Measurements from ENCODE around the gene TCEANC2. TPM values are rescaled to one million over a fixed set of nuclear protein-coding genes. Genes with fewer than 3 reads are reported as not detected.

The TCEANC2 gene
- total RNA-seq, 4 donors from 2014 or later = 1.4 to 7.1 (median 5.7) TPM

DNA sequence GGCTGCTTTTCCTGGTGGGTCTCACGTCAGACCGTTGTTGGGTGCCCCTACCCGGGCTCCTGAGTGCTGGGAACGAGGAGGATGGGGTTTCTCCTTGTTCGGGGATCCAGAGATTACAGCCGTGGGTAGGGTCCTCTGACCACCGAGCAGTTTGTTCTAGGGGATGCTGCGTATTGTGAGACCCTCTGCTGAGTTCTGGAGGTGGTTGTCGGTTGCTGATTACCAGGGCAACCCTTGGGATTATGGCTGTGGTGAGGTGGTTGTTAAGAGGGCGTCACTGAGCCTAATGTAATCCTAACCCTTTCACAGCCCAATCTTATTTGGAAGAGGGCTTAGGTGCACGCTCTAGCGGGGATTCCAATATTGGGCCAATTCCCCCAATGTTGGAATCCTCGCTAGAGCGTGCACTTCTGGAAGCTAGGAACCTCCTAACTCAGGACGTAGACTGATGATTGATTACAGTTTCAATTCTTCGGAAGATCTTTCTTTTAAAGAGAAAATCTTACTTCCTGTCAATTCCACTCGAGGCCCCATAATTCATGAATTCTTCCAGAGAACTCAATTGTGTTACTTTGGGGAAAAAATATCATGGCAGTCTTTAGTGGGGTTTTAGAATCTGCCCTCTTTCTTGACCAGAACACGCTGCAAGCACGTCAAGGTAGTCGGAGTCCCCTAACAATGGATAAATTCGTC, 483 bp downstream of the TCEANC2 start:
- Histone ChIP-seq H3K9me3 (no peaks in the 10 kb centered on the region), H3K36me3 (no peaks in the 10 kb centered on the region), H3K4me3 (peak overlapping the region; percentile 60 to 92 (median 74)), H3K4me1 (peaks cover 19 to 44% (median 34%) of the 10 kb centered on the region in 4 donors), H3K27ac (peak overlapping the region; percentile 95 to 99 (median 98)), H3K27me3 (no peaks in the 10 kb centered on the region)
- intact Hi-C loops (cut with DNase I; ENCODE audit: low total_unique reads) (no loop called here), in situ Hi-C loops (cut with MboI; ENCODE audit: low pct_ligation_motif_present in 1 of 4, low pct_unique_long_range_greater_than_20kb in 1 of 4, low sequenced_read_pairs in 3 of 4) (loop anchor here in 1 of 4 donors (25.0 kb wide), 1 partner anchor 758 kb away; the partner anchor contains the start of gene TTC22)
- TF ChIP-seq POLR2A (IDR thresholded peaks at IDR 0.05) = no peak
- no peak for TF ChIP-seq EP300 (IDR thresholded peaks at IDR 0.05; ENCODE audit: low read depth)
- TF ChIP-seq, protein P1, sequence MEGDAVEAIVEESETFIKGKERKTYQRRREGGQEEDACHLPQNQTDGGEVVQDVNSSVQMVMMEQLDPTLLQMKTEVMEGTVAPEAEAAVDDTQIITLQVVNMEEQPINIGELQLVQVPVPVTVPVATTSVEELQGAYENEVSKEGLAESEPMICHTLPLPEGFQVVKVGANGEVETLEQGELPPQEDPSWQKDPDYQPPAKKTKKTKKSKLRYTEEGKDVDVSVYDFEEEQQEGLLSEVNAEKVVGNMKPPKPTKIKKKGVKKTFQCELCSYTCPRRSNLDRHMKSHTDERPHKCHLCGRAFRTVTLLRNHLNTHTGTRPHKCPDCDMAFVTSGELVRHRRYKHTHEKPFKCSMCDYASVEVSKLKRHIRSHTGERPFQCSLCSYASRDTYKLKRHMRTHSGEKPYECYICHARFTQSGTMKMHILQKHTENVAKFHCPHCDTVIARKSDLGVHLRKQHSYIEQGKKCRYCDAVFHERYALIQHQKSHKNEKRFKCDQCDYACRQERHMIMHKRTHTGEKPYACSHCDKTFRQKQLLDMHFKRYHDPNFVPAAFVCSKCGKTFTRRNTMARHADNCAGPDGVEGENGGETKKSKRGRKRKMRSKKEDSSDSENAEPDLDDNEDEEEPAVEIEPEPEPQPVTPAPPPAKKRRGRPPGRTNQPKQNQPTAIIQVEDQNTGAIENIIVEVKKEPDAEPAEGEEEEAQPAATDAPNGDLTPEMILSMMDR (IDR thresholded peaks at IDR 0.05) = no peak
- TF ChIP-seq POLR2AphosphoS5 (IDR thresholded peaks at IDR 0.05) = no peak
- no peak for DNase-seq
- WGBS, 2 donors (ENCODE audit: low coverage in 1 of 2) = 6% methylated on average over 18 of the region's 21 CpGs; no CpG with 5 or more reads in 1 of the 2 donors

DNA sequence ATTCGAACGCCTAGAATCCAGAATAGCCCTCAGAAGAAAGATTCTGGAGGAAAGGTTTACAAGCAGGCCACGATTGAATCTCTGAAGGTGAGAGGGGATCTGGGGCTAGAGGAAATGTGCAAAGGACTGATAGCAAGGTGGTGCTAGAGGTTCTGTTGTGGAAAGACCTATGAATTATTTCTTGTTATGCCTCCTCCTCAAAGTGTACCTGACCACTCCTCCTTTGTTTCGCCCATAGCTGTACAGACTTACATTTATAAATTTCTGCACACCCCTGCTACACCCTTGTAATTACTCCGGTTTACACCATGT, 986 bp downstream of the TCEANC2 start:
- DNase-seq = no peak
- Histone ChIP-seq H3K4me1 (peaks cover 19 to 39% (median 29%) of the 10 kb centered on the region in 4 donors), H3K36me3 (no peaks in the 10 kb centered on the region), H3K27ac (peak overlapping the region in 3 of 4 donors; percentile 95 to 99 (median 97)), H3K27me3 (no peaks in the 10 kb centered on the region), H3K4me3 (peak overlapping the region in 3 of 4 donors; percentile 68 to 92 (median 81)), H3K9me3 (no peaks in the 10 kb centered on the region)
- intact Hi-C loops (cut with DNase I; ENCODE audit: low total_unique reads) = no loop called here
- TF ChIP-seq POLR2AphosphoS5 (IDR thresholded peaks at IDR 0.05) = no peak
- TF ChIP-seq EP300 (IDR thresholded peaks at IDR 0.05; ENCODE audit: low read depth) = no peak
- no peak for TF ChIP-seq POLR2A (IDR thresholded peaks at IDR 0.05)
- TF ChIP-seq, protein P1 (IDR thresholded peaks at IDR 0.05) = no peak
- in situ Hi-C loops (cut with MboI; ENCODE audit: low pct_ligation_motif_present in 1 of 4, low pct_unique_long_range_greater_than_20kb in 1 of 4, low sequenced_read_pairs in 3 of 4) = loop anchor here in 1 of 4 donors (25.0 kb wide), 1 partner anchor 758 kb away; the partner anchor contains the start of gene TTC22
- WGBS, 2 donors (ENCODE audit: low coverage in 1 of 2) = 10 to 25% methylated on average over 3 to 5 of the region's 5 CpGs

DNA sequence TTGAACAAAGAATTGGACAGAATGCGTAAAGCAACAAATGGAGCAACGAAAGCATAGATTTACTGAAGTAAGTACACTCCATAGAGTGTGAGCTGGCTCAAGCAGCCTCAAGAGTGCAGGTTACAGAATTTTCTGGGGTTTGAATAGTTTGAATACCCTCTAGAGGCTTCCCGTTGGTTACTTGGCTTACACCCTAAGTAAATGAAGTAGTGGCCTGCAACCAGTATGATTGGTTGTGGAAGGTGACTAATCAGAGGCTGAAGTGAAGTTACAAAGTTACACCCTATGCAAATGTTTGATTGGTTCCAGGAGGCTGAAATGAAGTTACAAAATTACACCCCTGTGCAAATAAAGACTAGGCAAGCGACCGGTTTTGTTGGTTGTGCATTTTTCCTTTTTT, 10.9 kb downstream of the TCEANC2 start:
- 80 to 95% methylated on average over 3 to 5 of the region's 5 CpGs for WGBS, 2 donors (ENCODE audit: low coverage in 1 of 2)
- in situ Hi-C loops (cut with MboI; ENCODE audit: low pct_ligation_motif_present in 1 of 4, low pct_unique_long_range_greater_than_20kb in 1 of 4, low sequenced_read_pairs in 3 of 4) = loop anchor here in 1 of 4 donors (25.0 kb wide), 1 partner anchor 748 kb away; the partner anchor contains the start of gene TTC22

DNA sequence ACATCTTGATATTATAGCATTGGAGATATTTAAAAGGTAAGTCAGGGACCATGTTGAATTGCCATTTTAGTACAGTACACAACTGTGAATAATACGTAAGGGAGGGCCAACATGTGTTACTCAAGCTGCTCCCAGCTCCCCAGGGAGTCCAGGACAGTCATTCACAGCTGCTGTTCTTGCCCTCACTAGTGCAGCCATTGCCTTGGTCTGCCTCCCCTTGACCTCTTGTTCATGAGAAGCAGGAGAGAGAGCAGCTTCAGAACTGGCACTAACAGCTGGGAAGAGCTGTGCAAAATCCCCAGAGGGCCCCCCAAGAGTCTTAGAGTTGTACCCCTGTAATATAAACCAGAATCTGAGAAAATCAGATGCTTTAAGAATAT, 16.4 kb downstream of the TCEANC2 start:
- intact Hi-C loops (cut with DNase I; ENCODE audit: low total_unique reads) = no loop called here
- WGBS, 2 donors (ENCODE audit: low coverage in 1 of 2) = 42% methylated on average over 1 of the region's 1 CpG; no CpG with 5 or more reads in 1 of the 2 donors
- Histone ChIP-seq H3K27ac (no peak overlapping the region), H3K36me3 (no peaks in the 10 kb centered on the region), H3K27me3 (no peaks in the 10 kb centered on the region), H3K4me1 (peaks cover 0 to 9% (median 0%) of the 10 kb centered on the region in 4 donors), H3K4me3 (no peak overlapping the region), H3K9me3 (no peaks in the 10 kb centered on the region)
- no peak for TF ChIP-seq POLR2AphosphoS5 (IDR thresholded peaks at IDR 0.05)
- no peak for TF ChIP-seq EP300 (IDR thresholded peaks at IDR 0.05; ENCODE audit: low read depth)
- TF ChIP-seq, protein P1 (IDR thresholded peaks at IDR 0.05) = no peak
- no peak for TF ChIP-seq POLR2A (IDR thresholded peaks at IDR 0.05)
- DNase-seq = no peak
- in situ Hi-C loops (cut with MboI; ENCODE audit: low pct_ligation_motif_present in 1 of 4, low pct_unique_long_range_greater_than_20kb in 1 of 4, low sequenced_read_pairs in 3 of 4) = loop anchor here in 3 of 4 donors (10.0 to 25.0 kb wide), 2 partner anchors 425 to 743 kb away; partner anchors contain the start of gene TTC22 (in 1 of the 3)

More for the DNA sequence above, 10.9 kb downstream of the TCEANC2 start:
- TF ChIP-seq, protein P1 (IDR thresholded peaks at IDR 0.05) = no peak
- no peak for TF ChIP-seq POLR2A (IDR thresholded peaks at IDR 0.05)
- no peak for TF ChIP-seq POLR2AphosphoS5 (IDR thresholded peaks at IDR 0.05)
- no peak for TF ChIP-seq EP300 (IDR thresholded peaks at IDR 0.05; ENCODE audit: low read depth)
- H3K4me1 ChIP-seq = no peaks in the 10 kb centered on the region
- DNase-seq = no peak
- H3K4me3 ChIP-seq = no peak overlapping the region
- intact Hi-C loops (cut with DNase I; ENCODE audit: low total_unique reads) = no loop called here
- H3K27ac ChIP-seq = no peak overlapping the region
- no peaks in the 10 kb centered on the region for H3K36me3 ChIP-seq
- H3K9me3 ChIP-seq = no peaks in the 10 kb centered on the region
- no peaks in the 10 kb centered on the region for H3K27me3 ChIP-seq

All from transverse colon (tissue), 4 donors.